HepG2 (cell line): ENCODE results near the gene VPS37D. TPM values are rescaled to one million over a fixed set of nuclear protein-coding genes. Genes with fewer than 3 reads are reported as not detected.

Source experiments
- ARNT ChIP-seq: fragments of 450-650 bp; IDR thresholded peaks from 2 replicates; pipeline ENCODE4 v1.6.1; 2017
- CREB1 ChIP-seq, 2 experiments: fragments of 450-650 bp in 1 of 2; IDR thresholded peaks; 2 replicates each; pipeline ENCODE4 v1.6.1; 2016 to 2017; ENCODE audit warnings: control low read depth in 1 of 2, mild to moderate bottlenecking in 1 of 2, missing compliant biosample characterization in 1 of 2, missing genetic modification characterization in 1 of 2
- DBP ChIP-seq: sonication (generic); formaldehyde crosslinking; IDR thresholded peaks from 2 replicates; pipeline ENCODE4 v1.4.0; 2020; ENCODE audit warnings: missing genetic modification reagents; ENCODE audit errors: not compliant biosample characterization
- ESRRA ChIP-seq: sonication (generic); formaldehyde crosslinking; IDR thresholded peaks from 2 replicates; pipeline ENCODE4 v1.5.1; 2020; ENCODE audit warnings: mild to moderate bottlenecking, low read depth, missing genetic modification reagents
- ETV6 ChIP-seq: sonication (generic); formaldehyde crosslinking; conservative IDR thresholded peaks from 2 replicates; pipeline ENCODE4 v1.4.0; 2020; ENCODE audit warnings: missing genetic modification reagents
- HNF4G ChIP-seq, 2 experiments: sonication (generic) in 1 of 2; formaldehyde crosslinking in 1 of 2; IDR thresholded peaks; 2 replicates each; pipeline versions ENCODE4 v1.4.0 to v1.6.1; 2011 to 2020; ENCODE audit warnings: borderline replicate concordance in 2 of 2, low read depth in 2 of 2, mild to moderate bottlenecking in 2 of 2, low read length in 1 of 2, missing genetic modification reagents in 1 of 2, moderate library complexity in 1 of 2
- HNRNPK ChIP-seq: fragments of 200-400 bp; formaldehyde crosslinking; IDR thresholded peaks from 2 replicates; pipeline ENCODE4 v1.6.1; 2018; ENCODE audit warnings: low read length, low read depth, moderate library complexity, mild to moderate bottlenecking; ENCODE audit not compliant: poor library complexity, severe bottlenecking
- JUND ChIP-seq: sonication (generic); formaldehyde crosslinking; IDR thresholded peaks from 2 replicates; pipeline ENCODE4 v1.8.0; 2022; ENCODE audit warnings: mild to moderate bottlenecking, missing genetic modification reagents
- MATR3 ChIP-seq: sonication (generic); formaldehyde crosslinking; IDR thresholded peaks from 2 replicates; pipeline ENCODE4 v1.4.0; 2020; ENCODE audit warnings: missing genetic modification reagents
- MED13 ChIP-seq: sonication (generic); formaldehyde crosslinking; IDR thresholded peaks from 2 replicates; pipeline ENCODE4 v1.5.0; 2020; ENCODE audit warnings: missing genetic modification reagents
- NFE2 ChIP-seq: sonication (generic); formaldehyde crosslinking; IDR thresholded peaks from 2 replicates; pipeline ENCODE4 v1.4.0; 2020; ENCODE audit warnings: missing genetic modification reagents
- RXRA ChIP-seq: sonication (generic); formaldehyde crosslinking; IDR thresholded peaks from 2 replicates; pipeline ENCODE4 v1.5.1; 2020; ENCODE audit warnings: missing genetic modification reagents
- SALL2 ChIP-seq: sonication (generic); formaldehyde crosslinking; IDR thresholded peaks from 2 replicates; pipeline ENCODE4 v1.8.1; 2023; ENCODE audit warnings: mild to moderate bottlenecking, missing genetic modification reagents, inconsistent platforms
- SRSF4 ChIP-seq: fragments of 200-400 bp; formaldehyde crosslinking; IDR thresholded peaks from one replicate; pipeline ENCODE4 v1.6.1; 2018; ENCODE audit warnings: mild to moderate bottlenecking, low read depth, low read length, moderate library complexity; ENCODE audit not compliant: poor library complexity, severe bottlenecking
- TP53 ChIP-seq: sonication (generic); formaldehyde crosslinking; conservative IDR thresholded peaks from 2 replicates; pipeline ENCODE4 v1.4.0; 2020; ENCODE audit warnings: missing genetic modification reagents
- ZC3H13 ChIP-seq: sonication (generic); formaldehyde crosslinking; IDR thresholded peaks from 2 replicates; pipeline ENCODE4 v1.8.1; 2023; ENCODE audit warnings: mild to moderate bottlenecking, missing genetic modification reagents, moderate library complexity
- ZNF224 ChIP-seq: sonication (generic); formaldehyde crosslinking; IDR thresholded peaks from 2 replicates; pipeline ENCODE4 v1.5.0; 2020; ENCODE audit warnings: mild to moderate bottlenecking, missing genetic modification reagents
- ZNF326 ChIP-seq: sonication (generic); formaldehyde crosslinking; IDR thresholded peaks from 2 replicates; pipeline ENCODE4 v1.4.0; 2020; ENCODE audit warnings: missing genetic modification reagents, borderline replicate concordance
- ZNF383 ChIP-seq: sonication (generic); formaldehyde crosslinking; IDR thresholded peaks from 2 replicates; pipeline ENCODE4 v1.4.0; 2020; ENCODE audit warnings: missing genetic modification reagents, mild to moderate bottlenecking, borderline replicate concordance
- ZNF414 ChIP-seq: sonication (generic); formaldehyde crosslinking; IDR thresholded peaks from 2 replicates; pipeline ENCODE4 v1.5.0; 2020; ENCODE audit warnings: missing genetic modification reagents
- ZNF660 ChIP-seq: sonication (generic); formaldehyde crosslinking; IDR thresholded peaks from 2 replicates; pipeline ENCODE4 v1.5.1; 2020; ENCODE audit warnings: mild to moderate bottlenecking, low read depth, missing genetic modification reagents, borderline replicate concordance
- ZNF674 ChIP-seq: sonication (generic); formaldehyde crosslinking; IDR thresholded peaks from 2 replicates; pipeline ENCODE4 v1.5.0; 2020; ENCODE audit warnings: low read depth, mild to moderate bottlenecking, missing genetic modification reagents
- ZNF678 ChIP-seq: sonication (generic); formaldehyde crosslinking; IDR thresholded peaks from 2 replicates; pipeline ENCODE4 v1.4.0; 2020; ENCODE audit warnings: mild to moderate bottlenecking, missing genetic modification reagents
- ZNF75D ChIP-seq: sonication (generic); formaldehyde crosslinking; IDR thresholded peaks from 2 replicates; pipeline ENCODE4 v1.8.1; 2023; ENCODE audit warnings: missing genetic modification reagents, mild to moderate bottlenecking, borderline replicate concordance
- ZNF790 ChIP-seq: sonication (generic); formaldehyde crosslinking; IDR thresholded peaks from 2 replicates; pipeline ENCODE4 v1.8.0; 2022; ENCODE audit warnings: missing genetic modification reagents, mild to moderate bottlenecking, borderline replicate concordance
- ZNF792 ChIP-seq: IDR thresholded peaks from 2 replicates; pipeline ENCODE4 v1.6.1; 2016
- ZSCAN21 ChIP-seq: sonication (generic); formaldehyde crosslinking; IDR thresholded peaks from 2 replicates; pipeline ENCODE4 v1.8.0; 2022; ENCODE audit warnings: mild to moderate bottlenecking, missing genetic modification reagents, moderate library complexity, borderline replicate concordance
- ZSCAN22 ChIP-seq: sonication (generic); formaldehyde crosslinking; IDR thresholded peaks from 2 replicates; pipeline ENCODE4 v1.4.0; 2020; ENCODE audit warnings: mild to moderate bottlenecking, missing genetic modification reagents
- ZSCAN29 ChIP-seq: sonication (generic); formaldehyde crosslinking; conservative IDR thresholded peaks from 2 replicates; pipeline ENCODE4 v1.4.0; 2020; ENCODE audit warnings: mild to moderate bottlenecking, missing genetic modification reagents
- polyA plus RNA-seq, 8 experiments: library from polyadenylated mRNA; depleted of rRNA in 3 of 8; stranded (reverse) in 7 of 8; unstranded in 1 of 8; fragments of >200 nt; fragmentation: Illumina TruSeq in 4 of 8; extraction: Trizol in 4 of 8; gene quantifications; 2 replicates each; pipeline versions ENCODE4 v1.2.1 to v1.2.3, GENCODE V29; 2011 to 2016; ENCODE audit warnings: low read depth in 4 of 8, missing spikeins in 1 of 8, mixed read lengths in 1 of 8; ENCODE audit not compliant: insufficient read depth in 1 of 8
- total RNA-seq, 5 experiments: library from RNA; depleted of rRNA; stranded (reverse); fragments of >200 nt; fragmentation: Illumina TruSeq; extraction: Trizol; gene quantifications; 2 replicates each; pipeline ENCODE4 v1.2.3, GENCODE V29; 2016; ENCODE audit warnings: low read depth in 1 of 5

The VPS37D gene
- total and polyA plus RNA-seq, 2 of the 13 experiments (the other 11 are each of a cell fraction or from before 2014, with no cell fraction given) = 3.8 to 6.3 TPM

GRCh38 chr7:73622909-73623797, 44.5 kb upstream of the VPS37D start (continued):
- peak; percentile 99 for TF ChIP-seq RXRA (CRISPR knock-in tag)
- TF ChIP-seq CREB1 (IDR thresholded peaks at IDR 0.05) = no peak
- TF ChIP-seq CREB1 (CRISPR knock-in tag; IDR thresholded peaks at IDR 0.05) = peak; percentile 52; the same call in 1 of the 2 replicates
- TF ChIP-seq HNRNPK = peak; percentile 69
- TF ChIP-seq SRSF4 = peak; percentile 78
- peak; percentile 78 for TF ChIP-seq ZNF792 (CRISPR knock-in tag)
- peak; percentile 95 for TF ChIP-seq ESRRA (CRISPR knock-in tag)
- TF ChIP-seq TP53 (CRISPR knock-in tag) = no peak
- TF ChIP-seq JUND (CRISPR knock-in tag) = peak; percentile 48; the same call in 1 of the 2 replicates
- peak; percentile 95 for TF ChIP-seq ZNF224 (CRISPR knock-in tag)
- TF ChIP-seq ZNF660 (CRISPR knock-in tag) = no peak
- TF ChIP-seq ZNF326 (CRISPR knock-in tag) = no peak
- TF ChIP-seq HNF4G (IDR thresholded peaks at IDR 0.05; ENCODE audit: borderline replicate concordance, low read depth, low read length) = peak; percentile 97
- peak; percentile 97 for TF ChIP-seq HNF4G (CRISPR knock-in tag; IDR thresholded peaks at IDR 0.05; ENCODE audit: borderline replicate concordance, low read depth)
- peak; percentile 65; the same call in 1 of the 2 replicates for TF ChIP-seq ZSCAN29 (CRISPR knock-in tag)
- TF ChIP-seq ZNF674 (CRISPR knock-in tag) = 0 out of 2 replicates have a peak, but pooled peaks have one; percentile 3
- no peak for TF ChIP-seq DBP
- TF ChIP-seq MATR3 (CRISPR knock-in tag) = no peak
- TF ChIP-seq ZNF678 = 0 out of 2 replicates have a peak, but pooled peaks have one; percentile 29
- TF ChIP-seq ZNF790 (CRISPR knock-in tag) = peak; percentile 81; the same call in 1 of the 2 replicates
- TF ChIP-seq ZNF75D (CRISPR knock-in tag) = 0 out of 2 replicates have a peak, but pooled peaks have one; percentile 46
- TF ChIP-seq NFE2 (CRISPR knock-in tag) = no peak
- TF ChIP-seq SALL2 (CRISPR knock-in tag) = no peak
- no peak; the same call in 1 of the 2 replicates for TF ChIP-seq ZNF383 (CRISPR knock-in tag)
- TF ChIP-seq ARNT = no peak
- peak; percentile 87 for TF ChIP-seq MED13 (CRISPR knock-in tag)
- peak; percentile 80; the same call in 1 of the 2 replicates for TF ChIP-seq ZC3H13 (CRISPR knock-in tag)
- TF ChIP-seq ETV6 = no peak
- peak; percentile 38; the same call in 1 of the 2 replicates for TF ChIP-seq ZSCAN21
- no peak for TF ChIP-seq ZSCAN22 (CRISPR knock-in tag)
- TF ChIP-seq ZNF414 (CRISPR knock-in tag) = peak; percentile 93
